Stimulated activated effector memory CD8-positive, alpha-beta T cell treated with anti-CD3 and anti-CD28 coated beads, Interleukin-12 subunit alpha, Interleukin-12 subunit beta, amount 100 ng/mL, for 72 hours (primary cell): ENCODE measurements around the gene TRAP1.
"Not testable (repeated sequence)": the region's sequence is repeated elsewhere in the genome, so short reads cannot be mapped to it uniquely, and the experiment has no call there.

Source experiments
- ATAC-seq: fragments of 150-1000 bp; cut with Tn5 transposase; 2 replicates; pipeline ENCODE4 v1.10.0; 2021
- DNase-seq, 2 donors: peaks; one replicate each; pipeline ENCODE4 v3.0.0; 2021 to 2022; ENCODE audit warnings: low spot score in 2 of 2
- H3K27ac Mint-ChIP-seq: one replicate; pipeline ENCODE4 v1.8.0; 2022; ENCODE audit warnings: mild to moderate bottlenecking, mixed read lengths
- H3K36me3 Mint-ChIP-seq: one replicate; pipeline ENCODE4 v1.8.0; 2022; ENCODE audit warnings: mild to moderate bottlenecking, mixed read lengths
- H3K4me1 Mint-ChIP-seq: one replicate; pipeline ENCODE4 v1.8.0; 2022; ENCODE audit warnings: mixed read lengths
- H3K4me3 Mint-ChIP-seq: one replicate; pipeline ENCODE4 v1.8.0; 2022; ENCODE audit warnings: mild to moderate bottlenecking, mixed read lengths
- H3K9me3 Mint-ChIP-seq: one replicate; pipeline ENCODE4 v1.8.0; 2022; ENCODE audit warnings: mixed read lengths

TRAP1 gene

DNA sequence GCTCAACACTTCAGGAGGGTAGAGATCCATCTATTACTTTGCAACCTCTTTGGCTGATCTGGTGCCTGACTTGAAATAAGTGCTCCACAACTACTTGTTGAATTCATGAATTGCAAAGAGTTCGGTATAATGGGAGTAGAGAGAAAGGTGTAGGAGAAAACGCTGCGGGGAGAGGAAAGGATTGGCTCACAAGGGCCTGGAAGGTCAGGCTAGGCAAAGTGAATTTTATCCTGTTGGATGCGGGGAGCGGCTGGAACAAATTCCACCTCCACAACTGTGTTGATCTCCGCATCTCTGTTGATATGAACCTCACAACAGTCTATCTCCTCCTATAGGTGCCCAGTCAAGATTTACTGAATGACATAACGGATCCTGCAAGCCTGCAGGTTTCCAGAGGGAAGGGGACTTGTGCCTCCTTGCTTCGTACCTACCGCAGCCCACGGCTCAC is 106.6 kb downstream of the TRAP1 start:
- Mint-ChIP-seq H3K4me1 (peaks cover 48% of the 10 kb centered on the region), H3K4me3 (peak overlapping the region; percentile 98), H3K36me3 (peaks cover 37% of the 10 kb centered on the region), H3K9me3 (no peaks in the 10 kb centered on the region), H3K27ac (peak overlapping the region; percentile 97)
- DNase-seq, result peak in 1 of 2 donors; percentile 55
- no peak for ATAC-seq

DNA sequence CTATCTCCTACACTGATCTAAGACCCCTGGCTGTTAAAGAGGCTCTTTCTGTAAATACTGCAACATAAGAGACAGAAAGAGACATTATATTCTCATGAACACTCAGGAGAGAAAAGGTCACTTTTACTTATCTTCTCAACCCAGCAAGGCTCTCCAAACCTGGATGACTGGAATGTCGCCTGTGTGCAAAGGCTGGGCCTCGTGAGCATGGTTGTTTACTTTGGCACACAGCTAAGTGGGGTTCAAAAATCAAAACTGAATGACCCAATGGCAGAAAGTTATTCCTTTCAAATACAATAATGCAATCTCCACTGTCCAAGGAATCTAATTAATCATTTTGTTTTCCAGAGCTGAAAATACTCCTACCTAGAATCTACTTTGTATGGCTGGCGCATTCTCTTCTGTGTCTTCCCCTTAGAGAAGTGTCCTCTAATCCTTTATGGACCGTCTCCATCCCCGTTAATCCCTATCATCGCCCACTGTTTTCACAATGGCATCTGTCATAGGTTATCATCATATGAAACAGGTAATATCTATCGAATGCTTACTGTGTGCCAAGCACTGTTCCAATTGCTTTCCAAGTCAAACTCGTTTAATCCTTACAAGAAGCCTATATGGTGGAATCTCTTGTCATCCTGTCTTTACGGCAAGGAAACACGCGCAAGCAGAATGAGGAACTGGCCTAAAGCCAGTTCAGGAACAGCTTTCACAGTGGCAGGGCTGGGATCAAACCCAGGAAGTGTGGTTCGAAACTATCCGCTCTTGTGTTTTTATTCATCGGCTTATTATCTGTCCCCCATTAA is 107.2 kb downstream of the TRAP1 start:
- ATAC-seq, result no peak
- Mint-ChIP-seq H3K4me1 (peaks cover 43% of the 10 kb centered on the region), H3K27ac (no peak overlapping the region), H3K4me3 (peak overlapping the region; percentile 98), H3K9me3 (no peaks in the 10 kb centered on the region), H3K36me3 (peaks cover 44% of the 10 kb centered on the region)
- no peak for DNase-seq

DNA sequence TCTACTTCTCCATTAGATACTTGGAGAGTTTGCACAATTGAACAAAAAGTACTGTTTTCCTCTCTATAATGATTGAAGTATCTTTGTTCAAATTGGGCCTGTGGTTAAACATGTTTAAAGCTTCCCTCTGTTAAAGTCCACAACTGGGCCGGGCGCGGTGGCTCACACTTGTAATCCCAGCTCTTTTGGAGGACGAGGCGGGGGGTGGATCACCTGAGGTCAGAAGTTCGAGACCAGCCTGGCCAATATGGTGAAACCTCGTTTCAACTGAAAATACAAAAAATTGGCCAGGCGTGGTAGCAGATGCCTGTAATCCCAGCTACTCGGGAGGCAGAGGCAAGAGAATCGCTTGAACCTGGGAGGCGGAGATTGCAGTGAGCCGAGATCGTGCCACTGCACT is 108.3 kb downstream of the TRAP1 start:
- Mint-ChIP-seq H3K4me1 (peaks cover 35% of the 10 kb centered on the region), H3K36me3 (peaks cover 55% of the 10 kb centered on the region)
- not testable (repeated sequence) for H3K9me3 Mint-ChIP-seq, H3K27ac Mint-ChIP-seq, ATAC-seq, DNase-seq, H3K4me3 Mint-ChIP-seq

DNA sequence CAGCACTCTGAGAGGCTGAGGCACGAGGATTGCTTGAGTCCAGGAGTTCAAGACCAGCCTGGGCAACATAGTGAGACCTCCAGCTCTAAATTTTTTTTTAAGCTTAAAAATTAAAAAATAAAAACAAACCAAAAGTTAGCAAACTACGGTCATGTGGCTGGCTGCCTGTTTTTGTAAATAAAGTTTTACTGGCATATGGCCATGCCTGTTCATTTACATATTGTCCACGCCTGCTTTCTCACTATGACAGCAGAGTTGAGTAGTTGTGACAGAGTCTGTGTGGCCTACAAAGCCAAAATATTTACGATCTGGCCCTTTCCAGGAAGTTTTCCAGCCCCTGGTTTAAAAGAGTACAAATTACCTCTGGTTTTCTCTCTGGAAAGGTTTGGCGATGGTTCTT is 109.3 kb downstream of the TRAP1 start:
- Mint-ChIP-seq H3K4me3 (no peak overlapping the region), H3K36me3 (peaks cover 52% of the 10 kb centered on the region), H3K4me1 (peaks cover 27% of the 10 kb centered on the region), H3K9me3 (no peaks in the 10 kb centered on the region), H3K27ac (no peak overlapping the region)
- ATAC-seq, result no peak
- no peak for DNase-seq
